ENCODE measurements around the gene MRPL37.

Gene MRPL37

GRCh38 chr1:54168206-54168965 is 31.6 kb upstream of the MRPL37 start:
- in situ Hi-C loops (cut with HindIII; ENCODE audit: low pct_ligation_motif_present, low sequenced_read_pairs) = no loop called here
- no peaks in the 10 kb centered on the region for H3K27me3 ChIP-seq (replicated peaks)
- no peaks in the 10 kb centered on the region for H3K36me3 ChIP-seq (replicated peaks)
- no peak for TF ChIP-seq CTCF (IDR thresholded peaks at IDR 0.05; ENCODE audit: low read depth, low read length, missing control alignments)
- DNase-seq = no peak
- H3K27ac ChIP-seq = no peak overlapping the region
- H3K4me3 ChIP-seq (ENCODE audit: low read depth, low read length) = no peak overlapping the region

- Histone ChIP-seq H3K27me3 (replicated peaks) (no peaks in the 10 kb centered on the region), H3K27ac (no peak overlapping the region), H3K4me3 (ENCODE audit: low read depth, low read length) (no peak overlapping the region), H3K36me3 (replicated peaks) (no peaks in the 10 kb centered on the region)
- DNase-seq = no peak
- in situ Hi-C loops (cut with HindIII; ENCODE audit: low pct_ligation_motif_present, low sequenced_read_pairs) = no loop called here
- no peak for TF ChIP-seq CTCF (IDR thresholded peaks at IDR 0.05; ENCODE audit: low read depth, low read length, missing control alignments)
Measured at GRCh38 chr1:54169068-54169467, 30.9 kb upstream of the MRPL37 start.

GRCh38 chr1:54171016-54171415 is 29.0 kb upstream of the MRPL37 start:
- Histone ChIP-seq H3K27me3 (replicated peaks) (no peaks in the 10 kb centered on the region), H3K4me3 (ENCODE audit: low read depth, low read length) (no peak overlapping the region), H3K36me3 (replicated peaks) (no peaks in the 10 kb centered on the region), H3K27ac (no peak overlapping the region)
- TF ChIP-seq CTCF (IDR thresholded peaks at IDR 0.05; ENCODE audit: low read depth, low read length, missing control alignments) = no peak
- no peak for DNase-seq
- in situ Hi-C loops (cut with HindIII; ENCODE audit: low pct_ligation_motif_present, low sequenced_read_pairs) = no loop called here

GRCh38 chr1:54171606-54172005 is 28.4 kb upstream of the MRPL37 start:
- no peaks in the 10 kb centered on the region for H3K27me3 ChIP-seq (replicated peaks)
- no peaks in the 10 kb centered on the region for H3K36me3 ChIP-seq (replicated peaks)
- H3K4me3 ChIP-seq (ENCODE audit: low read depth, low read length) = no peak overlapping the region
- in situ Hi-C loops (cut with HindIII; ENCODE audit: low pct_ligation_motif_present, low sequenced_read_pairs) = no loop called here
- TF ChIP-seq CTCF (IDR thresholded peaks at IDR 0.05; ENCODE audit: low read depth, low read length, missing control alignments) = no peak
- H3K27ac ChIP-seq = no peak overlapping the region
- no peak for DNase-seq

- no peak for TF ChIP-seq CTCF (IDR thresholded peaks at IDR 0.05; ENCODE audit: low read depth, low read length, missing control alignments)
- no peak for DNase-seq
- in situ Hi-C loops (cut with HindIII; ENCODE audit: low pct_ligation_motif_present, low sequenced_read_pairs) = no loop called here
- H3K4me3 ChIP-seq (ENCODE audit: low read depth, low read length) = no peak overlapping the region
- H3K27ac ChIP-seq = no peak overlapping the region
- no peaks in the 10 kb centered on the region for H3K36me3 ChIP-seq (replicated peaks)
- no peaks in the 10 kb centered on the region for H3K27me3 ChIP-seq (replicated peaks)
Measured at GRCh38 chr1:54172614-54173599, 27.1 kb upstream of the MRPL37 start.
